HEK293 (cell line): ENCODE results near the gene UCK1.
A peak's percentile ranks its signal among the peaks of the same experiment; 100 is the strongest.

Experiments
- ELK4 ChIP-seq: IDR thresholded peaks from 2 replicates; pipeline ENCODE4 v1.6.1; 2011; ENCODE audit warnings: mild to moderate bottlenecking, low read depth, low read length, borderline replicate concordance
- INSM2 ChIP-seq: fragments of 450-650 bp; formaldehyde crosslinking; IDR thresholded peaks from 2 replicates; pipeline ENCODE4 v1.5.1; 2016; ENCODE audit warnings: missing biosample characterization, missing genetic modification characterization
- KLF16 ChIP-seq: fragments of 450-650 bp; formaldehyde crosslinking; IDR thresholded peaks from 2 replicates; pipeline ENCODE4 v1.5.1; 2017; ENCODE audit warnings: missing biosample characterization, missing genetic modification characterization
- REST ChIP-seq: fragments of 450-650 bp; formaldehyde crosslinking; IDR thresholded peaks from 2 replicates; pipeline ENCODE4 v1.5.1; 2016; ENCODE audit warnings: missing biosample characterization, missing genetic modification characterization
- SCRT1 ChIP-seq: fragments of 450-650 bp; formaldehyde crosslinking; IDR thresholded peaks from 2 replicates; pipeline ENCODE4 v1.5.1; 2016; ENCODE audit warnings: missing biosample characterization, missing genetic modification characterization, borderline replicate concordance
- SETDB1 ChIP-seq: IDR thresholded peaks from one replicate; pipeline ENCODE4 v1.6.1; 2017; ENCODE audit warnings: mild to moderate bottlenecking, low read length, moderate library complexity, mixed read lengths; ENCODE audit not compliant: insufficient read length
- SP7 ChIP-seq: fragments of 450-650 bp; formaldehyde crosslinking; IDR thresholded peaks from 2 replicates; pipeline ENCODE4 v1.5.1; 2016; ENCODE audit warnings: missing biosample characterization, missing genetic modification characterization
- TRIM28 ChIP-seq: IDR thresholded peaks from 2 replicates; pipeline ENCODE4 v1.6.1; 2011; ENCODE audit warnings: low read length, control low read depth, borderline replicate concordance
- ZBTB1 ChIP-seq: fragments of 450-650 bp; formaldehyde crosslinking; IDR thresholded peaks from 2 replicates; pipeline ENCODE4 v1.5.1; 2016; ENCODE audit warnings: missing biosample characterization, missing genetic modification characterization
- ZBTB20 ChIP-seq: fragments of 450-650 bp; formaldehyde crosslinking; IDR thresholded peaks from 2 replicates; pipeline ENCODE4 v1.5.1; 2016; ENCODE audit warnings: missing biosample characterization, missing genetic modification characterization
- ZBTB7A ChIP-seq: fragments of 450-650 bp; formaldehyde crosslinking; IDR thresholded peaks from 2 replicates; pipeline ENCODE4 v1.5.1; 2016; ENCODE audit warnings: low read depth, missing biosample characterization, missing genetic modification characterization
- ZFP37 ChIP-seq: fragments of 450-650 bp; formaldehyde crosslinking; IDR thresholded peaks from 2 replicates; pipeline ENCODE4 v1.5.1; 2016; ENCODE audit warnings: missing biosample characterization, missing genetic modification characterization
- ZNF132 ChIP-seq: fragments of 450-650 bp; formaldehyde crosslinking; IDR thresholded peaks from 2 replicates; pipeline ENCODE4 v1.5.1; 2017; ENCODE audit warnings: missing biosample characterization, missing genetic modification characterization, borderline replicate concordance
- ZNF146 ChIP-seq: fragments of 450-650 bp; formaldehyde crosslinking; IDR thresholded peaks from 2 replicates; pipeline ENCODE4 v1.5.1; 2016; ENCODE audit warnings: missing biosample characterization, missing genetic modification characterization
- ZNF18 ChIP-seq: fragments of 450-650 bp; formaldehyde crosslinking; IDR thresholded peaks from 2 replicates; pipeline ENCODE4 v1.5.1; 2016; ENCODE audit warnings: missing biosample characterization, missing genetic modification characterization
- ZNF23 ChIP-seq: fragments of 450-650 bp; formaldehyde crosslinking; IDR thresholded peaks from 2 replicates; pipeline ENCODE4 v1.5.1; 2016; ENCODE audit warnings: missing biosample characterization, missing genetic modification characterization, borderline replicate concordance
- ZNF350 ChIP-seq: fragments of 450-650 bp; formaldehyde crosslinking; IDR thresholded peaks from 2 replicates; pipeline ENCODE4 v1.5.0; 2017; ENCODE audit warnings: missing biosample characterization, mild to moderate bottlenecking, missing genetic modification characterization
- ZNF354C ChIP-seq: fragments of 450-650 bp; formaldehyde crosslinking; IDR thresholded peaks from 2 replicates; pipeline ENCODE4 v1.5.1; 2016; ENCODE audit warnings: missing biosample characterization, missing genetic modification characterization, low read depth, borderline replicate concordance
- ZNF362 ChIP-seq: fragments of 450-650 bp; formaldehyde crosslinking; IDR thresholded peaks from 2 replicates; pipeline ENCODE4 v1.5.1; 2016; ENCODE audit warnings: missing biosample characterization, missing genetic modification characterization
- ZNF391 ChIP-seq: fragments of 450-650 bp; formaldehyde crosslinking; IDR thresholded peaks from 2 replicates; pipeline ENCODE4 v1.5.1; 2016; ENCODE audit warnings: low read depth, missing biosample characterization, missing genetic modification characterization, borderline replicate concordance
- ZNF514 ChIP-seq: fragments of 450-650 bp; formaldehyde crosslinking; IDR thresholded peaks from 2 replicates; pipeline ENCODE4 v1.5.1; 2016; ENCODE audit warnings: missing biosample characterization, missing genetic modification characterization
- ZNF530 ChIP-seq: fragments of 450-650 bp; formaldehyde crosslinking; IDR thresholded peaks from 2 replicates; pipeline ENCODE4 v1.5.1; 2016; ENCODE audit warnings: low read depth, missing biosample characterization, missing genetic modification characterization
- ZNF558 ChIP-seq: fragments of 450-650 bp; formaldehyde crosslinking; IDR thresholded peaks from 2 replicates; pipeline ENCODE4 v1.5.1; 2016; ENCODE audit warnings: missing biosample characterization, missing genetic modification characterization
- ZNF571 ChIP-seq: fragments of 450-650 bp; formaldehyde crosslinking; IDR thresholded peaks from 2 replicates; pipeline ENCODE4 v1.5.0; 2017; ENCODE audit warnings: missing biosample characterization, missing genetic modification characterization
- ZNF580 ChIP-seq: fragments of 450-650 bp; formaldehyde crosslinking; IDR thresholded peaks from 2 replicates; pipeline ENCODE4 v1.5.1; 2016; ENCODE audit warnings: missing biosample characterization, missing genetic modification characterization
- ZNF596 ChIP-seq: fragments of 450-650 bp; IDR thresholded peaks from 2 replicates; pipeline ENCODE4 v1.5.0; 2018; ENCODE audit warnings: missing biosample characterization, mild to moderate bottlenecking, missing genetic modification characterization, moderate library complexity
- ZNF610 ChIP-seq: fragments of 450-650 bp; formaldehyde crosslinking; IDR thresholded peaks from 2 replicates; pipeline ENCODE4 v1.5.1; 2016; ENCODE audit warnings: missing biosample characterization, missing genetic modification characterization, borderline replicate concordance
- ZNF626 ChIP-seq: fragments of 450-650 bp; sonication (Bioruptor Pico); formaldehyde crosslinking; IDR thresholded peaks from 2 replicates; pipeline ENCODE4 v1.5.1; 2018; ENCODE audit warnings: missing biosample characterization, missing genetic modification characterization, inconsistent platforms
- ZNF660 ChIP-seq: fragments of 450-650 bp; IDR thresholded peaks from 2 replicates; pipeline ENCODE4 v1.5.1; 2018; ENCODE audit warnings: missing biosample characterization, mild to moderate bottlenecking, missing genetic modification characterization
- ZNF747 ChIP-seq: fragments of 450-650 bp; formaldehyde crosslinking; IDR thresholded peaks from 2 replicates; pipeline ENCODE4 v1.5.1; 2016; ENCODE audit warnings: missing biosample characterization, missing genetic modification characterization
- ZSCAN4 ChIP-seq: fragments of 450-650 bp; formaldehyde crosslinking; IDR thresholded peaks from 2 replicates; pipeline ENCODE4 v1.5.1; 2017; ENCODE audit warnings: missing biosample characterization, missing genetic modification characterization

The UCK1 gene

GRCh38 chr9:131543141-131543540, 12.1 kb upstream of the UCK1 start (continued):
- TF ChIP-seq REST (tag by site-specific recombination) (peak; percentile 77), ZNF391 (peak; percentile 65; the same call in 1 of the 2 replicates), ZFP37 (tag by site-specific recombination) (0 out of 2 replicates have a peak, but pooled peaks have one; percentile 51), ZBTB20 (tag by site-specific recombination) (no peak), ZNF626 (tag by site-specific recombination) (0 out of 2 replicates have a peak, but pooled peaks have one; percentile 41), ZNF530 (tag by site-specific recombination) (no peak), SCRT1 (tag by site-specific recombination) (no peak), ZSCAN4 (tag by site-specific recombination) (no peak), ZBTB1 (tag by site-specific recombination) (no peak), ZNF571 (tag by site-specific recombination) (no peak), SP7 (tag by site-specific recombination) (peak; percentile 63; the same call in 1 of the 2 replicates), ELK4 (no peak), ZNF146 (tag by site-specific recombination) (no peak), SETDB1 (peak; percentile 95), ZNF132 (tag by site-specific recombination) (no peak), ZNF610 (0 out of 2 replicates have a peak, but pooled peaks have one; percentile 71), KLF16 (tag by site-specific recombination) (no peak), ZNF747 (no peak), ZNF580 (tag by site-specific recombination) (peak; percentile 48; the same call in 1 of the 2 replicates), ZNF362 (tag by site-specific recombination) (peak; percentile 97), ZNF18 (tag by site-specific recombination) (no peak), ZNF514 (tag by site-specific recombination) (no peak), ZNF558 (tag by site-specific recombination) (peak; percentile 63; the same call in 1 of the 2 replicates), INSM2 (tag by site-specific recombination) (no peak), ZNF350 (no peak), ZNF354C (tag by site-specific recombination) (no peak), ZNF23 (tag by site-specific recombination) (no peak), ZBTB7A (tag by site-specific recombination) (0 out of 2 replicates have a peak, but pooled peaks have one; percentile 32), TRIM28 (peak; percentile 60; the same call in 1 of the 2 replicates), ZNF660 (no peak), ZNF596 (tag by site-specific recombination) (no peak)
